GM21528 (cell line): ENCODE measurements around the gene S100A16.

Experiments
- ATAC-seq: cut with Tn5 transposase; IDR thresholded peaks from one replicate; pipeline ENCODE4 v1.9.1; 2021; ENCODE audit warnings: mild to moderate bottlenecking, moderate library complexity; ENCODE audit not compliant: unreplicated experiment, low FRiP score

The S100A16 gene

DNA sequence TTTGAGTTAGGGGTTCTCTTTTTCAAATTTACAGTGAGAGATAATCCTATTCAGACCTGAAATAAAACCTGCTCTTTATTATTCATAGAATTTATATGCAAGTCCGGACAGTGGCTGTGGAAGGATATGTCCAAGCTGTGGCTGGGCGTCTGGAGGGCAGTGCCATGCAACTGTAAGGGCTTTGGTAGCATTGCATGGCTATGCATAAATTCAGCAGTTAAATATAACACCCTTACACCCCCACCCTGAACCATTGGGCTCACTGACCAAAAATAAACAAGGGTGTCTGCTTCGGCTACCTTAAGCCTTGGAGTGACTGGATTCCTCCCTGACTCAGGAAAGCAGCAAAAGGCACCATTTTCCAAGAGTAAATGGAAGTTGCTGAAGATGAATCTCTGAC is 26.3 kb upstream of the S100A16 start:
- no peak for ATAC-seq

DNA sequence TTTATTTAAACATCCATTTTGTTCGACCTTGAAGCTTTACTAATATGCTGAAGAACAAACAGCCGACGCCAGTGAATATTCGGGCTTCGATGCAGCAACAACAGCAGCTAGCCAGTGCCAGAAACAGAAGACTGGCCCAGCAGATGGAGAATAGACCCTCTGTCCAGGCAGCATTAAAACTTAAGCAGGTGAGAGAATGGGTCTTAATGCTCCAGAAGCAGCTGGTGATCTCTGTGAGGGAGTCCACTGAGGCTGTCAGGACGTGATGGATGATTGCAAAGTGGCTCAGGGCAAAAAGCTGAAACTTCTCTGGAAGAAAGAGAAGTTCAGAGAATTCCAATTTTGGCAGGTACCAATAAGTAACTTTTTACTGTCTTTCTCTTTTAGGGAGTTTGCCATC is 25.3 kb upstream of the S100A16 start:
- no peak for ATAC-seq

DNA sequence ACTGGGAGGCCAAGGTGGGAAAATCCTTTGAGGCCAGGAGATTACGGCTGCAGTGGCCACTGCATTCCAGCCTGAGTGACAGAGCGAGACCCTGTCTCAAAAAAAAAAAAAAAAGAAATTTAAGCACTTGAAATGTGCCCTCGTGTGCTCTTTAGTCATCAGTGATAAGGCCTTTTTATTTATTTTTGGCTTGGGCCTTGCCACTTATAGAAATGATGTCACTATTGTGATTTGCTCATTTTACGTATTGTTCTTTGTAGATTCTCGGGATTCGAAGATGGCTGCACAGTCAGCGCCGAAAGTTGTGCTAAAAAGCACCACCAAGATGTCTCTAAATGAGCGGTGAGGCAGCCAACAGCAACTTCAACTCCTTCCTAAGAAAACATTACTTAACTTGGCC is 23.4 kb upstream of the S100A16 start:
- ATAC-seq = no peak

DNA sequence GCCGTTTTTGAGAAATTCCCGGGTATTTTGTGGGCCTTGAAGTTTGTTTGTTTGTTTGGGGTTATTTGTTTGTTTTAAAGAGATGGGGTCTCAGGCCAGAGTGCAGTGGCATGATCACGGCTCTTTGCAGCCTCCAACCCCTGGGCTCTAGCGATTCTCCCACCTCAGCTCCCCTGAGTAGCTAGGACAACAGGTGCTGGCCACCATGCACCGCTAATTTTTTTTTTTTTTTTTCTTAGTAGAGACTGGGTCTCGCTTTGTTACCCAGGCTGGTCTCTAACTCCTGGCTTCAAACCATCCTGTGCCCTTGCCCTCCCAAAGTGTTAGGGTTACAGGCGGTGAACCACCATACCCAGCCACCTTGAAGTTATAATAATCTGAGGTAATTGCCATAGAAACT is 22.9 kb upstream of the S100A16 start:
- ATAC-seq = no peak

DNA sequence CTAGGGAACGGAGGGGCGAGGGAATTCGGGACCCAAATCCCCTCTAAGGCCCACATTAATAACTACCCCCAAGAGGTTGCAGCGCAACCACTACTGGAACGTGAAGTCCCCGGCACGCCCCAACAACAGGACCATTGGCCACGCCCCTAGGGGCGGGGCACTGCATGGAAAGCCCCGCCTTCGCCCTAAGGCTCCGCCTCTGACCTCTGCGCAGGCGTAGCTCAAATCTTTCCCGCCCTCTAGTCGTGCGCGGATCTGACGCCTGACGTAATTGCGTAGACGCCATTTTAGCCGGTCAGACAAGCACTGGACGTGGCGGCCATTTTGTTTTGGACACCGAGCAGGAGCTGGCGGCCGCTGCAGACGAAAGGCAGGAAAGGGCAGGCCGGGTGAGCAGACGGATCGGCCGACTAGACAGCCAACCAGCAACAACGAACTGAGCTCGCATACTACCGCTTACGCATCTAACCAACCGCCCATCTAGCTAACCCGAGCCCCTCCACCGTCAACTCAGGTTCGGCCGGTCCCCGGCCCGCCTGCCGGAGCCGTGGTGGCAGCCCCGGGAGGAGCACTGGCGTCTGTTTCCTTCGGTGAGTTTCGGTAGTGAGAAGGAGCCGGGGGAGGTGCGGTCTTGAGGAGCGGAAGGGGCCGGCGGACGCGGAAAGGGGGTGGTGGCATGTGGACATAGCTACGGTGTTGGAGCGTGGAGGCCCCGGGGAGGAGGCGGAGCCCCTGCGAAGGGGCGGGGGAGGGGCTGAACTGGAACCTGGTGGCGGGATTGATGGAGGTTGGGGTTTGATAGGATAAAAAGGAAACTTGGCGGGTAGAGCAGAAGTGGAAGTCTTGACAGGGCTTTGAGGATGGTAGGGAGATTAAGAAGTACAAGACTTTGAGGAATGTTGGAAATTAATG is 21.1 kb upstream of the S100A16 start, which contains the start of gene CHTOP:
TSS of gene CHTOP (plus strand) at position 313 of the 912 bp plus-strand sequence. CDS start 2,523 bp downstream, outside the sequence.
- peak; percentile 91 for ATAC-seq

DNA sequence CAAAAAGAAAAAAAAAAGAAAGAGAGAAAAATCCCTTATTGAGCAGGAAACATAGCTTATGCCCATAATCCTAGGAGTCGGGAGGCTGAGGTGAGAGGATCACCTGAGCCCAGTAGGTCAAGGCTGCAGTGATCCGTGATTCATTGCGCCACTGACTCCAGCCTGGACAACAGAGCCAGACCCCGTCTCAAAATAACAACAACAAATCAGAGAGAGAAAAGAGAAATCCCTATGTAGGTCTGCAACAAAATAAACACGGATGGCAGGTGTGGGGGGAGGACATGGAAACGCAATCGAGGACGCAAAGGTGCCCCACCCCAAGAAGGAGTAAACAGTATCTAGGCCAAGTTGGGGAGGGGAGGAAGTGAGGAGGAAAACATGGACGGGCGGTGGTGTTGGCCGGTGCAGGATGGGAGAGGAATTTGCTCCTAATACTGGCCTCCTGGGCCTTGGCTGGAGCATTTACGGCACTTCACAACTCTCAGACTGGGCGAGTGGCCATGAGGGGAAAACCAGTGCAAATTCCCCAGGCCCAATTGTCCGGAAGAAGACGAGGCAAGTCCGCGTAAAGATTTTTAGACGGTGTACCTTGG is 20.3 kb upstream of the S100A16 start:
- ATAC-seq = no peak

DNA sequence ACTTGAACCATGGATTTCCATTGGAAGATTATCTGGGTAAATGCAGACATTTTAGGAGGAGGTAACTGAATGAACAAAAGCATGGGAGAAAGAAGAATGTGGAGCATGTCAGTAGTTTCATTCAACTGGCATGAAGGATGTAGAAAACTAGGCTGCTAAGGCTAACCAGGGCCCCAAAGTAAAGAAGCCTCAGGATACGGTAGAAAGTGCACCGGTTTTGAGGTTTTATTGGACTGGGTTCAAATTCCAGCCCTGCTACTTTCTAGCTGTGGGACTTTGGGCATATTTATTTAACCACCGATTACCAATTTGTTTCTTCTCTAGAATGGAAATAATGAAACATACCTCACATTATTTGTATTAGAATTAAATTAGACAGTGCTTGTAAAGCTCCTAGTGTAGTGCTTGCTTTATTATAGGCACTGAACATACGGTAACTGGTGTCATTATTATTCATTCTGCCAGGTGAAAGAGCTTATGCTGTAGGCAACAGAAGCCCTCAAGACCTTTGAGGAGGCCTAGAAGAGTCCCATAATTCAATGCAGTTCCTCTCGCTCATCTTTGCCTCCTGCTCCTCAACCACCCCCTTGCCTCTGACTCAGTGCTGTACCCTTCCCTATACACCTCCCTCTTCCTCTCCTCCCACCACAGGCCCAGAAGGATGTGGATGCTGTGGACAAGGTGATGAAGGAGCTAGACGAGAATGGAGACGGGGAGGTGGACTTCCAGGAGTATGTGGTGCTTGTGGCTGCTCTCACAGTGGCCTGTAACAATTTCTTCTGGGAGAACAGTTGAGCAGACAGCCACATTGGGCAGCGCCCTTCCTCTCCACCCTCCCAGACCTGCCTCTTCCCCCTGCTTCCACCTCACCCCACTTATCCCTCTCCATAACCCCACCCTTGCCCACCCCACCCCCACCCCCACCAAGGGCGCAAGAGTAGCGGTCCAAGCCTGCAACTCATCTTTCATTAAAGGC is 18.4 kb upstream of the S100A16 start:
- ATAC-seq = no peak

DNA sequence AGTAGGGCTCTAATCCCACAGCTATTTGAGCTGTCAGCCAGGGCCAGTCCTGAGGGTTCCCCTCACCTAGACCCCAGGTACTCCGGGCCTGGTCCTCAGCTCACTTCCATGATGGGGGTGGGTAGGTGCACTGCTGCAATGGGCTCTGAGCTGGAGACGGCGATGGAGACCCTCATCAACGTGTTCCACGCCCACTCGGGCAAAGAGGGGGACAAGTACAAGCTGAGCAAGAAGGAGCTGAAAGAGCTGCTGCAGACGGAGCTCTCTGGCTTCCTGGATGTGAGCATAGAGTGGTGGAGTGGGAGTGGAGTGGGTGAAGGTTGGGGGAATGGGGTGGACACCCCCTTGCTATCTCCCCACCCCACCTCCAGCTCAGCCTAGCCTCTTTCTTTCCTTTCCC is 17.4 kb upstream of the S100A16 start:
- no peak for ATAC-seq

DNA sequence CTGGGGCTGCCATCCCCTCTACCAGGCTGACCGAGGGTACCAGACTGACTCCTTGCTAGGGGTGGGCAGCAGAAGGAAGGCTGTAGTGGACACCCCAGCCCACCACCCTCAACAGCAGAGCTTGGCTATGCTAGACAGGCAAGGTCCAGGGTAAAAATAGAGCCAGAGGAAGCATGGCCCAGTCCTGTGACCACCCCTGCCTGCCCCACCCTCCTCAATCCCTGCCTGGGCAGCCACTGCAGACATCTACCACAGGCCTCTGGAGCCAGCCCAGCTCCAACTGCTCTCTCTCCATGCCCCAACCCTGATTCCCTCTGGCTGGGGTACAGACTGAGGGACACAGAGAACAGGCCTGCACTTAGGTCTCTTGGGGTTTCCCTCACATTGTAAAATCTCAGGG is 17.0 kb upstream of the S100A16 start:
- no peak for ATAC-seq

DNA sequence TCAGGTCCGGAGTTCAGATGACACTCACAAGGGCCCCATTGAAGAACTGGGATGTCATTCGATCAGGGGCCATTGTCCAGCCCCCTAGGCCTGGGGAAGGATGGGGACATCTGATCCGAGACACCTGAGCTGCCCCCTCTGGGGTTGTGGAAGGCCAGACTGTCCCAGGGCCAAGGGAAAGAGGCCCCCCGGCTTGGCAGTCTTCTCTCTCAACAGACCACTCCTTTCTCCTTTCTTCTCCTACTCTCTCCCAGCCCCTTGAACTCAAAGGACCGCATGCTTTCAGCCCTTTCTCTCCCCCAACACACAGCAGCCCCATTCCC is 16.4 kb upstream of the S100A16 start:
- ATAC-seq = no peak

DNA sequence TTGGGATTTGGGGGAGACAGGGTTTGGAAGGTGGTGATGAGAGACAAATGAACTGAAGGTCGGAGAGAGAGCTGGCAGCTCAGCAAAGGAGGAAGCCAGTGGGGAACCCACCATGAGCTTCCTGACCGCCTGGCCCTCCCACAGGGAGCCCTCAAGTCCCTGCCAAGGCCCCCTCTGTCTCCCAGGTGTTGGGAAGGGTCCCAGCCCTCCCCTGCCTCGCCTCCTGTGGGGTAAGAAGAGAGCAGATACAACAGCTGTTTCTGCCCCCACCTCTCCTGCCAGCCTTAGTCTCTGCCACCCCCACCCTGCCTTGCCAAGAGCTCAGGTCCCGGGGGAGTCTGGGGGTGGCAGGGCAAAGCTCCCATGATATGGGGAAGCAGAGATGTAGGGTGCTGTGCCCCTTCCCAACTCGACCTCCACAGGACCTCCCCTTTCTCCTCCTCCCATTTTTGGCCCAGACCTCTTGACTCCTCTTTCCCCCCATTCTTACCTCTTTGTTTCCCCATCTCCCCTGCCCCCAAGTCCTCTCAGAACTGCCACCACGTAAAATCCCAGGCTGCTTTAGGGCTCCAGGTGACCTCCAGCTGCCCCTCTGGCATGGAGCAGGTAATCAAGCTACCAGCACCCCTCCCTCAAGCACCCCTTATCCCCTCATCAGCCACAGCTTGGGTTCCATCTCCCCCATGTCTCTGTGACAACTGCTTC is 15.9 kb upstream of the S100A16 start:
- ATAC-seq = no peak

DNA sequence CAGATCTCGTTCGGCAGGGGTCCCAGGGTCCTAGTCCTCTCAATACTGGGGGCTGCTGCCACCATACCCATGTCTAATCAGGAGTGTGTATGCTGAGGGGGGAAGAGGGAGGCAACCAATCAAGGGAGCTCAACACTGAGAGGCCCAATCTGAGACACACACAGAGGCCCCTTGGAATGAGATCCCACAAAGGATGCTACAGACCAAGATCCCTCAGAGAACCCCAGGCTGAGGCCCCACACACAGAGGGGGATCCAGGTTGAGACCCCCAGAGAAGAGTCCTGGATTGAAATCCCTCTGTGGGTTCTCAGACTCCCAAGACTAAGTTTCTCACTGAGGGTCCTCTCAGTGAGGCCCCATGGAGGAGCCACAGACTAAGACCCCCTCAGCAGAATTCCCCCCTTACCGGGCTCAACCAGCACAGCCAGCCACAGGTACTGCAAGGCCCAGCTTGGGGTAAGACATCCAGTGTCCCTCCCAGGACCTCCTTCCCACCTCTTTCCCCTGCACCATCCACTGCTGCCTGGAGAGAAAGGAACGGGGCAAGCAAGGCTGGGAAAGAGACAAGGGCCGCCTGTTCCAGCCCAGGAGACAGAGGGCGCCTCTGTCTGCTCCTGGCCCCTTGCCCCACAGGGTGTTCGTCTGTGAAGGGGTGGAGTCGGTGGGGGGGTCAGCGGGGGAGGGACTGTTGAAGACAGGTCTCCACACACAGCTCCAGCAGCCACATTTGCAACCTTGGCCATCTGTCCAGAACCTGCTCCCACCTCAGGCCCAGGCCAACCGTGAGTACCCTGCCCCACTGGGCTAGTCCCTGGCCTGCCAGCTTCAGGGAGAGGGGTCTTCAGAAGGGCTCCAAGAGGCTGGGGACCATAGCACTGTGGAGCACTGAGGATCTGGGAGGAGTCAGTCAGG is 15.0 kb upstream of the S100A16 start, which contains the start of gene S100A1:
TSS of gene S100A1 (plus strand) at position 720 of the 912 bp plus-strand sequence. CDS start 2,088 bp downstream, outside the sequence.
- ATAC-seq = no peak

DNA sequence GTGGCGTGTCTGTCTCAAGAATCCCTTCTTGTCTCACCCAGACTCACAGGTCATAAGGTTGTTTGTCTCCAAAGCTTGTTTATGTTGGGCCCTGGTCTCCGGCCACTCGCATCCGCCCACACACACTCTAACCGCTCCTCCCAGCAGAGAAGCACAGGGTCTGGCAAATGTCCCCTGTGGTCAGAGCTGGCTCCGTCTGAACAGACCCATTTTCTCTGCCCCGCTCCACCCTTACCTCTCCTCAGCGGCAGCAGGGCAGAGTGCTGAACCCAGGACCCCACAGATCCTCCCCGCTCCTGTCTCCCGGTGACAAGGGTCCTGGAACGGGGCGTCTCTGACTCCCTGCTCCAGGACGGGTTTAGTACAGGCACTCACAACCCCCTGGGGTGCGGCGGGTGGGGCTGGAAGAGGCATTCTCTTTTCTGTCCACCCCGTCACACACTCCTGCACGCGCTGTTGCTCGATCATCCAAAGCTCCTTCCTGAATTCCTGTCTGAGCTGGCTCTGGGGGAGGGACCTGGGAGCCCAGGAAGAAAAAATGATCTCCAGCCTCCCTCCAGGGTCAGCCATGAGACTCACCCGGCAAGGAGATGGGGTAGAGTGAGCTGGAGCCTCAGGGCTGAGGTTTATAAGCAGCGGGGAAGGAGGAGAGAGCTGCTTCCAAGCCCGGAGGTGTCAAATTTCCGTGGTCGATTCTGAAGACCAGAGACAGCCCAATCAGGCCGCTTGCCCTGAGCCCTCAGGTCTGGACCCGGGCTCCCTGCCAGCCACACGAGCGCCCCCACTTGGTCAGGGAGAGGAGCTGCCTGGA is 14.2 kb upstream of the S100A16 start, which contains the start of gene S100A13:
TSS of gene S100A13 (minus strand) at position 602 of the 811 bp plus-strand sequence. CDS start 1,033 bp downstream, outside the sequence.
- no peak for ATAC-seq

DNA sequence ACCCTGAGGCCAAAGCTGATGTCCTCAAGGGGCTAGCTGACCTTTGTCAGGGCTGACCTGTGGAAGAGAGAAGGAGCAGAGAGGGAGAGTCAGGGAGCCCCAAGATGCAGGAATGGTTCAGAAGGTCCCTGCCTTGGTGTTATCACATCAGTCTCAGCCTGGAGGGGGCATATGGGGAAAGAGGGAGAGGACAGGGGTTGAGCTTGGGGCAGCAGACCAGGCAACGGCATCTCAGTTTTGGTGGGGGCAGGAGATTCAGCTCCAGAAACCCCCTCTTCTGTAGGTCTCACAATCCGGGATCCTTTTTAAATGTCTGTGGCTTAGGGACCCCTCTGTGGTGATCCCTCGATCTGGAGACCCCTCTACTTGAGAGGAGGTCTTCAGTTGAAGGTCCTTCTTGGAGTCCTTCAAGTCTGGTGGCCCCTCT is 13.6 kb upstream of the S100A16 start:
- ATAC-seq = no peak

DNA sequence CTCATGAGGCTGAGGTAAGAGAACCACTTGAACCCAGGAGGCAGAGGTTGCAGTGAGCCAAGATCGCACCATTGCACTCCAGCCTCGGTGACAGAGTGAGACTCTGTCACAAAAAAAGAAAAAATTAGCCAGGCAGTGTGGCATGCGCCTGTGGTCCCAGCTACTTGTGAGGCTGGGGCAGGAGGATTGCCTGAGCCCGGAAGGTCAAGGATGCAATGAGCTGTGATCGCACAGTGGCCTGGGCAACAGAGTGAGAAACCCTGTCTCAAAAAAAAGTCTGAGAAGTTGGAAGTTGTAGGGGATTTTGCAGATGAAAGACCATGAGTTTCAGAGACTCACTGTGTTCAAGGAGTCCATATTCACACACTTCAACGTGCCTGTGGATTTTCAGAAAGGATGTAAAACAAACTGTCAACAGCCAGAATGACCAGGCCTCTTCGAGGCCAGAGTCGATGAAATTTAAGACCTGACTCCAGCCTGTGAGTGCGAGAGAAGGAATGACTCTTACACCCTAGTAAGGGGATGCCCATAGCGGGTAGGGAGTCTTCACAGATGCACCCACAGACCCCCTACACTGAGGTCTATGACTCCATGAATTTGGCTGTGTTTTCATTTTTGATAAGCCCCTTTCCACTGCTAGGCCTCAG is 12.2 kb upstream of the S100A16 start:
- ATAC-seq = no peak

DNA sequence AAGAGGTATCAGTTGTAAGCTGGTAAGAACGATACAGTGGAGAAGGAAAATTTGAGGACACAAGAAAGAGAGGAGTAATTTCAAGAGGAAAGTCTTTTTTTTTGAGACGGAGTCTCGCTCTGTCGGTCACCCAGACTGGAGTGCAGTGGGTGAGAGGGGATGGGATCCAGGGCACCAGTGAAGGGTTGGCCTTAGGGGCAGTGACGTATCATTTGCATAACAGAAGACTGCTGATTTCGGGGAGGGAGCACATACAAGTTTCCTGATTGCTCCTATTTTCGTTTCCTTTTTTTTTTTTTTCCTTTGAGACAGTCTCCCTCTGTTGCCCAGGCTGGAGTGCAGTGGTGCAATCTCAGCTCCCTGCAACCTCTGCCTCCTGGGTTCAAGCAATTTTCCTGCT is 10.2 kb upstream of the S100A16 start:
- no peak for ATAC-seq

DNA sequence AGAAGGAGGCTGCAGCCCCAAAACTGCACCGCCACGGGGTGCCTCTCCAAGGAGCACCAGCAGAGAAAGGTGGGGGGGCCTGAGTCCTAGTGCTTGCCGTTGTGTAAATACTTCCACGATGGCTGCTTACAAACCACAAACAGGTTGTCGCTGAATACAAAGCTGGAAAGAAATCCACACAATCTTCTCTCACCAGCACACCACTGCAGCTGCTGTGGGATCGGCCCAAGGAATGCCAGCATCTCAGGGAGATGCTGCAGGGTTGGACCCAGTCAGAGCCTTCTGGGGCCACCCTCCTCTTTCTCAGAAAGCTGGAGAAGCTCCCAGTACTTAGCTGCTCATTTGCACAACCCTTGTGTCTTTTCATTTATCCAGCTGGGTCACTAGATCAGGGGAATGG is 6.2 kb upstream of the S100A16 start:
- ATAC-seq = no peak

DNA sequence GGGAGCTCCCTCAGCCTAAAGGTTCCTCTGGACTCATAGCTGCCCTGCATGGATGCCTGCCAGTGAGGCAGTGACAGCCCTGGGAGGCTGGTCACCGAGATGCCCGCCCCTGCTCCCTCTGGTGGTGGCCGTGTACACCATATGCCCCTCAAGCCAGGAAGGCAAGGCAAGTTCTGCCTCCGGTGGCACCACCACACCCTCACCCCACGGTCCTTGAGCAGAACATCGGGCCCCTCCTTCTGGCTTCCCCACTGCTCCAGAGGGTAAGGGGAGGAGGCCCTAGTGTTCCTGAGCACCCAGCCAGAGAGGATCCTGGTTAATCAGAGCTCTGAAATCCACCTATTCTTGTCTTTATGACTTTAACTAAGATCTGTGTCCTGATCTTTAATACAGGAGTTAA is 4.7 kb upstream of the S100A16 start:
- ATAC-seq = no peak
